Sigmoid colon (tissue), 7 donors: Measurements from ENCODE around the gene LNX2. TPM values are rescaled to one million over a fixed set of nuclear protein-coding genes. Genes with fewer than 3 reads are reported as not detected.

Experiments used
- DNase-seq: peaks from one replicate; pipeline ENCODE4 v3.0.0-alpha.2; 2019
- H3K27ac ChIP-seq, 4 donors: fragments of 200-600 bp; sonication (generic); one replicate each; pipeline ENCODE4 v1.5.1; 2016 to 2019; ENCODE audit warnings: mild to moderate bottlenecking in 1 of 4
- H3K27me3 ChIP-seq, 3 donors: fragments of 200-600 bp; sonication (generic); one replicate each; pipeline ENCODE4 v1.5.1; 2019; ENCODE audit warnings: mild to moderate bottlenecking in 1 of 3
- H3K36me3 ChIP-seq, 4 donors: fragments of 200-600 bp; sonication (generic); one replicate each; pipeline ENCODE4 v1.5.1; 2016 to 2019
- H3K4me1 ChIP-seq, 4 donors: fragments of 200-600 bp; sonication (generic); one replicate each; pipeline ENCODE4 v1.5.1; 2017 to 2019
- H3K4me3 ChIP-seq, 4 donors: fragments of 200-600 bp; sonication (generic); one replicate each; pipeline ENCODE4 v1.5.1; 2017 to 2019; ENCODE audit warnings: mild to moderate bottlenecking in 2 of 4, moderate library complexity in 1 of 4
- H3K9me3 ChIP-seq, 4 donors: fragments of 200-600 bp in 3 of 4; sonication (generic) in 3 of 4; one replicate each; pipeline versions ENCODE4 v1.5.1 to v1.6.1; 2013 to 2019
- CTCF ChIP-seq, 4 experiments: fragments of 450-650 bp in 3 of 4; fragments of 200-600 bp in 1 of 4; IDR thresholded peaks; one replicate each; pipeline ENCODE4 v1.5.1; 2016 to 2019; ENCODE audit warnings: antibody characterized with exemption in 4 of 4, mild to moderate bottlenecking in 3 of 4, moderate library complexity in 2 of 4
- EP300 ChIP-seq, 4 donors: sonication (generic); formaldehyde crosslinking; IDR thresholded peaks; one replicate each; pipeline ENCODE4 v1.6.1; 2017; ENCODE audit warnings: antibody characterized with exemption in 4 of 4
- POLR2A ChIP-seq, 2 donors: fragments of 450-650 bp; IDR thresholded peaks; one replicate each; pipeline ENCODE4 v1.6.1; 2016; ENCODE audit warnings: antibody characterized with exemption in 2 of 2, mild to moderate bottlenecking in 2 of 2, moderate library complexity in 2 of 2
- POLR2AphosphoS5 ChIP-seq, 4 donors: sonication (generic); formaldehyde crosslinking; IDR thresholded peaks; one replicate each; pipeline ENCODE4 v1.6.1; 2017; ENCODE audit warnings: antibody characterized with exemption in 4 of 4
- WGBS, 2 donors: extraction: QIAGEN DNeasy Blood & Tissue Kit; methylation state at CpG; one replicate each; pipeline ENCODE4 v1.1.7; 2013; 5-methylcytosine and 5-hydroxymethylcytosine counted together
- intact Hi-C: fragments of 100-400 bp; cut with DNase I; formaldehyde crosslinking; loops from one replicate; pipeline ENCODE4 v1.15.1; 2023
- polyA plus RNA-seq, 3 donors: library from polyadenylated mRNA; stranded (reverse); fragments of 200-250 nt; gene quantifications; one replicate each; pipeline ENCODE4 v1.2.3, GENCODE V29; 2013
- total RNA-seq, 4 donors: library from RNA; depleted of rRNA; stranded (reverse); fragments of >200 nt; gene quantifications; one replicate each; pipeline ENCODE4 v1.1.0, GENCODE V29; 2016
- donor health status: healthy with polysubstance abuse.
- donor health status: Bipolar disorder and iron deficiency.
- donor health status: healthy.

LNX2 gene
- total and polyA plus RNA-seq, 7 donors = 7.7 to 22.2 (median 10.9) TPM

DNA sequence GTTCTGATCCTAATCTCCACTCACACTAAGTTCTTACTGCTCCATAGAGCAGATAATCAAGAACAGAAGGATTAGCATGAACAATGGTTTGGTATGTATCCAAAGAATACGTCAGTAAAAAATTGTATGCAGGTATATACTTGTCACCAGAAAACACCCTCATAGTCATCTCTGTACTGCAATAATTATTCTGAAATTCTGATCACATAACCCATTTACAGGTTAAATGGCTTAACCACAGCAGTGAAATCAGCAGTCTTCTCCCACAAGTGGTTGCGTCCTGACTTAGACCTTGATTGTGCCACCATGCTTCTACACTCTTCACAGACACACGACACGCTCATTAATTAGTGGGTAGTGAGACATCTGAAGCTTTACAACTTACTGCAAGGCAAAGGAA is 50.9 kb downstream of the LNX2 start:
- no peaks in the 10 kb centered on the region for H3K4me1 ChIP-seq
- no peak overlapping the region for H3K27ac ChIP-seq
- H3K27me3 ChIP-seq = no peaks in the 10 kb centered on the region
- TF ChIP-seq EP300 (IDR thresholded peaks at IDR 0.05) = no peak
- no peak for TF ChIP-seq POLR2A (IDR thresholded peaks at IDR 0.05)
- no peak for TF ChIP-seq POLR2AphosphoS5 (IDR thresholded peaks at IDR 0.05)
- TF ChIP-seq CTCF (IDR thresholded peaks at IDR 0.05) = no peak
- no peaks in the 10 kb centered on the region for H3K9me3 ChIP-seq
- peaks cover 0 to 44% (median 8%) of the 10 kb centered on the region in 4 donors for H3K36me3 ChIP-seq
- WGBS, 2 donors = 92 to 93% methylated on average over 4 of the region's 4 CpGs
- no peak overlapping the region for H3K4me3 ChIP-seq
- intact Hi-C loops = no loop called here
- DNase-seq = no peak

DNA sequence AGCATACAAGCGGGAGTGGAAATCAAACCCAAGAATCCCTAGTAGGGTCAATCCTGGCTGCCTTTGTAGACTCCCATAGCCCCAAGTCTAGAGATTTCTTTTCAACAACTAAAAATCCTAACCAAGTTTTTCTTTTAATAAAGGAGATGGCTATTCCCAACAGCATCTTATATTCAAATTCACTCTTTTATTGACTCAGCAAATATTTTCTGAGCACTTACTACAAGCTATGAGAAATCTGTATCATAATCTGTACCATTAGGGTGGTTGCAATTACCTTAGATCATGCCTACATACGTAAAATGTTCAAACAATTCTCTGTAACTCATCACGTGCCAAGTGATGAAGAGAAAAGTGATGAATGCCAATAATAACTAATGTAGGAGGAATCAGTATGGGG is 54.5 kb downstream of the LNX2 start:
- WGBS, 2 donors = 91 to 97% methylated on average over 3 of the region's 3 CpGs
- Histone ChIP-seq H3K36me3 (peaks cover 0 to 56% (median 12%) of the 10 kb centered on the region in 4 donors), H3K4me3 (no peak overlapping the region)

DNA sequence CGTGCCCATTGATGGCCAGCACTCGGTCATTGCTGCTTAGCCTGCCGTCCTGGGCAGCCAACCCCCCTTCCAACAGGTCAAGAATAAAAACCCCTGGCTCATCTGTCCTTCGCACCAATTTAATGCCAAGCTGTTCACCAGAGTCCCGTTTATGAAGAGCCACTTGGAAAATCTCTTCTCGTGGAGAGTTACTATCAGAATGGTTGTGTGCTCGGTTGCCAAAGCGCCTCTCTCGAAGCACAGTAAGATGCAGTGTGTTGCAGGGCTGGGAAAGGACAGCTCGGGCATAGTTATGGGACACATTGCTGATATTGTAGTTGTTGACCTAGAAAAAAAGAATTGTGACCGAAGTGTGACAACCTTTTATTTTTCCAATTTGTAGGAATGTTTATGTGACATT is 57.9 kb downstream of the LNX2 start:
- Histone ChIP-seq H3K9me3 (no peaks in the 10 kb centered on the region), H3K27ac (no peak overlapping the region), H3K36me3 (peaks cover 0 to 45% (median 9%) of the 10 kb centered on the region in 4 donors), H3K27me3 (no peaks in the 10 kb centered on the region), H3K4me3 (no peak overlapping the region), H3K4me1 (no peaks in the 10 kb centered on the region)
- DNase-seq = no peak
- no peak for TF ChIP-seq EP300 (IDR thresholded peaks at IDR 0.05)
- TF ChIP-seq POLR2AphosphoS5 (IDR thresholded peaks at IDR 0.05) = no peak
- no peak for TF ChIP-seq POLR2A (IDR thresholded peaks at IDR 0.05)
- no peak for TF ChIP-seq CTCF (IDR thresholded peaks at IDR 0.05)
- intact Hi-C loops = no loop called here
- WGBS, 2 donors = 95 to 96% methylated on average over 11 of the region's 11 CpGs

More for the DNA sequence above, 54.5 kb downstream of the LNX2 start:
- no peaks in the 10 kb centered on the region for H3K27me3 ChIP-seq
- DNase-seq = no peak
- intact Hi-C loops = no loop called here
- no peaks in the 10 kb centered on the region for H3K4me1 ChIP-seq
- H3K9me3 ChIP-seq = no peaks in the 10 kb centered on the region
- no peak overlapping the region for H3K27ac ChIP-seq
- no peak for TF ChIP-seq POLR2A (IDR thresholded peaks at IDR 0.05)
- no peak for TF ChIP-seq CTCF (IDR thresholded peaks at IDR 0.05)
- no peak for TF ChIP-seq POLR2AphosphoS5 (IDR thresholded peaks at IDR 0.05)
- TF ChIP-seq EP300 (IDR thresholded peaks at IDR 0.05) = no peak

DNA sequence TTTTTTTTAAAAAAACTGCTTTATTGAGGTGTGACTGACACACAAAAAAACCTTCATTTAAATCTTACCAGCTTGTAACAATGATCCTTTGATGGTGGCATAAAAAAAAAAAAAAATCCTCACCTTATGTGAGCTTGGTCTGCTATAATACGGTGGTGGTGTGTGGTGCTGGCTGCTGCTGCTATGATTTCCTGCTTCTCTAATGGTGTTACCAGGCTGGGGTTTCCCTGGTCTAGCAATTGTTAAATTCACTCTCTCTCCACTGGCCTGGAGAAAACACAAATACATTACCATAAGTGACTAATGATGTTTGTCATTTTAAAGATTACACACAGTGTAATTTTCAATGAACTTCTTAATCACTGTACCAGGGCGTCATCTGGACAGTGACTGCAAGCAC is 60.6 kb downstream of the LNX2 start:
- Histone ChIP-seq H3K36me3 (peaks cover 0 to 35% (median 4%) of the 10 kb centered on the region in 4 donors), H3K27me3 (no peaks in the 10 kb centered on the region), H3K9me3 (no peaks in the 10 kb centered on the region), H3K27ac (no peak overlapping the region), H3K4me3 (no peak overlapping the region), H3K4me1 (no peaks in the 10 kb centered on the region)
- TF ChIP-seq POLR2AphosphoS5 (IDR thresholded peaks at IDR 0.05) (no peak), EP300 (IDR thresholded peaks at IDR 0.05) (no peak), POLR2A (IDR thresholded peaks at IDR 0.05) (no peak), CTCF (IDR thresholded peaks at IDR 0.05) (no peak)
- 61 to 75% methylated on average over 2 of the region's 2 CpGs for WGBS, 2 donors
- no peak for DNase-seq
- intact Hi-C loops = no loop called here

- H3K4me3 ChIP-seq = no peak overlapping the region
- H3K27me3 ChIP-seq = no peaks in the 10 kb centered on the region
- peaks cover 0 to 47% (median 12%) of the 10 kb centered on the region in 4 donors for H3K36me3 ChIP-seq
- no peak for TF ChIP-seq POLR2A (IDR thresholded peaks at IDR 0.05)
- no peak for TF ChIP-seq POLR2AphosphoS5 (IDR thresholded peaks at IDR 0.05)
- TF ChIP-seq EP300 (IDR thresholded peaks at IDR 0.05) = no peak
- TF ChIP-seq CTCF (IDR thresholded peaks at IDR 0.05) = no peak
- peak; percentile 66 for DNase-seq
- no peaks in the 10 kb centered on the region for H3K4me1 ChIP-seq
- no peaks in the 10 kb centered on the region for H3K9me3 ChIP-seq
- WGBS, 2 donors = 81 to 86% methylated on average over 2 of the region's 2 CpGs
- no peak overlapping the region for H3K27ac ChIP-seq
- intact Hi-C loops = loop anchor here (2.0 kb wide), 1 partner anchor 271 kb away; no protein-coding TSS in a partner anchor
Observed at GRCh38 chr13:27556109-27556508, 64.2 kb downstream of the LNX2 start.
